ENCODE measurements around the gene ZNF414. TPM values are rescaled to one million over a fixed set of nuclear protein-coding genes. Genes with fewer than 3 reads are reported as not detected.

Gene ZNF414
- total and polyA plus RNA-seq, 2 experiments from 2014 or later: 5.7 to 54.3 TPM

- WGBS (ENCODE audit: low lambda C conversion rate, missing lambda C conversion rate): 92% methylated on average over 41 of the region's 41 CpGs
- TF ChIP-seq EZH2 (IDR thresholded peaks at IDR 0.05; ENCODE audit: borderline replicate concordance): no peak
- no peak for TF ChIP-seq EZH2phosphoT487 (IDR thresholded peaks at IDR 0.05; ENCODE audit: low read depth, severe bottlenecking, unreplicated experiment)
- no peak for TF ChIP-seq CTCF (IDR thresholded peaks at IDR 0.05; ENCODE audit: poor library complexity)
- no peaks in the 10 kb centered on the region for H3K79me2 ChIP-seq
- no peaks in the 10 kb centered on the region for H4K20me1 ChIP-seq (ENCODE audit: insufficient read depth, poor library complexity, severe bottlenecking)
- no peaks in the 10 kb centered on the region for H3K36me3 ChIP-seq (replicated peaks; ENCODE audit: insufficient read depth, low read depth)
- H3K4me1 ChIP-seq (ENCODE audit: insufficient read depth): no peaks in the 10 kb centered on the region
- no peak overlapping the region for H2AFZ ChIP-seq
- H3K4me2 ChIP-seq: no peak overlapping the region
- no peak overlapping the region for H3K4me3 ChIP-seq
- no peaks in the 10 kb centered on the region for H3K9me3 ChIP-seq (ENCODE audit: low read depth)
- no peaks in the 10 kb centered on the region for H3K9me2 ChIP-seq (replicated peaks; ENCODE audit: insufficient read depth)
- DNase-seq (ENCODE audit: low spot score): no peak
- H3K27me3 ChIP-seq: no peaks in the 10 kb centered on the region
- H3K27ac ChIP-seq: no peak overlapping the region
Observed at GRCh38 chr19:8499048-8499833, 14.7 kb downstream of the ZNF414 start.

- Histone ChIP-seq H3K4me1 (ENCODE audit: insufficient read depth) (no peaks in the 10 kb centered on the region), H3K27ac (no peak overlapping the region), H3K4me3 (no peak overlapping the region), H3K79me2 (no peaks in the 10 kb centered on the region), H3K4me2 (no peak overlapping the region), H2AFZ (no peak overlapping the region), H4K20me1 (ENCODE audit: insufficient read depth, poor library complexity, severe bottlenecking) (no peaks in the 10 kb centered on the region), H3K9me3 (ENCODE audit: low read depth) (no peaks in the 10 kb centered on the region), H3K27me3 (no peaks in the 10 kb centered on the region), H3K36me3 (replicated peaks; ENCODE audit: insufficient read depth, low read depth) (no peaks in the 10 kb centered on the region), H3K9me2 (replicated peaks; ENCODE audit: insufficient read depth) (no peaks in the 10 kb centered on the region)
- no peak for TF ChIP-seq EZH2phosphoT487 (IDR thresholded peaks at IDR 0.05; ENCODE audit: low read depth, severe bottlenecking, unreplicated experiment)
- TF ChIP-seq CTCF (IDR thresholded peaks at IDR 0.05; ENCODE audit: poor library complexity): no peak
- no peak for TF ChIP-seq EZH2 (IDR thresholded peaks at IDR 0.05; ENCODE audit: borderline replicate concordance)
- no peak for DNase-seq (ENCODE audit: low spot score)
- WGBS (ENCODE audit: low lambda C conversion rate, missing lambda C conversion rate): 98% methylated on average over 20 of the region's 22 CpGs
Observed at GRCh38 chr19:8498295-8498694, 15.7 kb downstream of the ZNF414 start.

- Histone ChIP-seq H3K9me3 (ENCODE audit: low read depth) (no peaks in the 10 kb centered on the region), H4K20me1 (ENCODE audit: insufficient read depth, poor library complexity, severe bottlenecking) (peaks cover under 1% of the 10 kb centered on the region), H3K9me2 (replicated peaks; ENCODE audit: insufficient read depth) (no peaks in the 10 kb centered on the region), H3K4me3 (no peak overlapping the region), H3K27ac (no peak overlapping the region), H2AFZ (no peak overlapping the region), H3K27me3 (no peaks in the 10 kb centered on the region), H3K36me3 (replicated peaks; ENCODE audit: insufficient read depth, low read depth) (no peaks in the 10 kb centered on the region), H3K4me2 (no peak overlapping the region), H3K4me1 (ENCODE audit: insufficient read depth) (no peaks in the 10 kb centered on the region), H3K79me2 (no peaks in the 10 kb centered on the region)
- TF ChIP-seq EZH2 (IDR thresholded peaks at IDR 0.05; ENCODE audit: borderline replicate concordance): no peak
- TF ChIP-seq CTCF (IDR thresholded peaks at IDR 0.05; ENCODE audit: poor library complexity): no peak
- no peak for TF ChIP-seq EZH2phosphoT487 (IDR thresholded peaks at IDR 0.05; ENCODE audit: low read depth, severe bottlenecking, unreplicated experiment)
- 56% methylated on average over 7 of the region's 7 CpGs for WGBS (ENCODE audit: low lambda C conversion rate, missing lambda C conversion rate)
- DNase-seq (ENCODE audit: low spot score): no peak
Observed at GRCh38 chr19:8494158-8494557, 19.8 kb downstream of the ZNF414 start.

Data from hepatocyte (in vitro differentiated cells).